Activated T-cell treated with anti-CD3 and anti-CD28 coated beads for 1 hour (primary cell): Measurements from ENCODE around the gene CELF5.
A peak's percentile ranks its signal among the peaks of the same experiment; 100 is the strongest.
"Not testable (repeated sequence)": the region's sequence is repeated elsewhere in the genome, so short reads cannot be mapped to it uniquely, and the experiment has no call there.

Experiments used
- DNase-seq: peaks from one replicate; pipeline ENCODE4 v3.0.0-alpha.2; 2020; ENCODE audit warnings: low read depth

The CELF5 gene

DNA sequence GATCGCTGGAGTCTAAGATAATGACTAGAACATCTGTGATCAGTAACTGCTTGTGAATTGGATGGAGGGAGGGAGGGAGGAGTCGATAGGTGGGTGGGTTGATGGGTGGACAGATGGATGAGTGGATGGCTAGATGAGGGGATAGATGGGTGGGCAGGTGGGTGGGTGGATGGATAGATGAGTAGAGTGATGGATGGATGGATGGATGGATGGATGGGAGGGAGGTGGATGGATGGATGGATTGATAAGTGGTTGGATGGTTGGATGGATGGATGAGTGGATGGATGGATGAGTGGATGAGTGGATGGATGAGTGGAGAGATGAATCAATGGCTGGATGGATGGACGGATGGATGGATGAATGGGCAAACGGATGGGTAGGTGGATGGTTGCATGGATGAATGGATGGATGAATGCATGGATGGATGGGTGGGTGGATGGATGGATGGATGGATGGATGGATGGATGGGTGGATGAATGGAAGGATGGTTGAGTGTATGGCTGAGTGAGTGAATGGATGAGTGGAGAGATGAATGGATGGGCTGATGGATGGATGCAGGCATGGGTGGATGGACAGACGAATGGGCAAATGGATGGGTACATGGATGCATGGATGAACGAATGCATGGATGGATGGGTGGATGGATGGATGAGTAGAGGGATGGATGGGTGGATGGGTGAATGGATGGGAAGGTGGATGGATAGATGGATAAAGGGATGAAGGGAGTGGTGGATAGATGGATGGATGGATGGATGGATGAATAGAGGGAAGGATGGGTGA lies 97.9 kb downstream of the CELF5 start:
- no peak for DNase-seq

DNA sequence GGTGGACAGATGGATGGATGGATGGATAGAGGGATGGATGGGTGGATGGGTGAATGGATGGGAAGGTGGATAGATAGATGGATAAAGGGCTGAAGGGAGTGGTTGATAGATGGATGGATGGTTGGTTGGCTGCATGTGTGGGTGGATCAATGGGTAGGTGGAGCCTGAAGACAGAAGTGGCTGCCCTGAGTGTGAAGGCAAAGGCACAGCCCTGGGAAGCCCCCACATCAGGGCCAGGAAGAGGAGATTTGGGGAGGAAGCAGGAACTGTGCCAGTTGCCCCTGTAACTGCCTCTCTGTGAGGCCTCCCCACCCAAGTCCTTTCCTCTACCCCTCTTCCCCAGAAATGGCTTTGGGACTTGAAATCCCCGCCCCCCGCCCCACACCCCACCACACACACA lies 98.6 kb downstream of the CELF5 start:
- no peak for DNase-seq

DNA sequence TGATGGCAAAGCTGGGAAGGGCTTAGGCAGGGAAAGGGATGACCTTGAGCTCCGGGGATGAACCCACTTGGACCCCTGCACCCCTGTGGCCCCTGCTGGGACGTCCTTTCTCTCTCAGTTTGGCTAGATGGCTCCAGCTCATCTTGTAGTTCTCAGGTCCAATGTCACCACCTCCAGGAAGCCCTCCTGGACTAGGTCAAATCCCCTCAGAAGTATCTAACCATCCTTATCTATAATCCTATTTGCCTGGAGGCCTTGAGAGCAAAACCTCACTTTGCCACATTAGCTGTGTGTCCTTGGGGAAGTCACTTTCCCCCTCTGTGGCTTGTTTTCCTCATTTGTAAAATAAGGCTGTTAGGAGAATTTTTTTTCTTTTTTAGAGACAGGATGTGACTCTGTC lies 99.2 kb downstream of the CELF5 start:
- DNase-seq = no peak

DNA sequence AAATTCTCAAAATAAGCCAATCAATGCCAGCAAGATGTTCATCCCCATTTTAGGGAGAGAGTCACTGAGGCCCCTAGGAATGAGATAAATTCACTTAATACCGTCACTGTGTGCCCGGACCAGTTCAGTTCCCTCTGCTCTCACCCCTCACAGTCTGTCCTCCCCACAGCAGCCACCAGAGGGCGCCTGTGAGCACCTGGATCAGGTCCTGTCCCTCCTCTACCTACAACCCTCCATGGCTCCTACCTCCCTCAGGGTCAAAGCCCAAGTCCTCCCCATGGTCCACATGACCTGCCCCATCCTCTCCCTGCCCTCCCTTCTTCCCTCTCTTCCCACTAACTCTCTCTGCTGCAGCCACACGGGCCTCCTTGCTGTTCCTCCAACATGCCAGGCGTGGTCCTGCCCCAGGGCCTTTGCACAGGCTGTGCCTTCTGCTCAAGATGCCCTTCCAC lies 100.0 kb downstream of the CELF5 start:
- peak; percentile 72 for DNase-seq

DNA sequence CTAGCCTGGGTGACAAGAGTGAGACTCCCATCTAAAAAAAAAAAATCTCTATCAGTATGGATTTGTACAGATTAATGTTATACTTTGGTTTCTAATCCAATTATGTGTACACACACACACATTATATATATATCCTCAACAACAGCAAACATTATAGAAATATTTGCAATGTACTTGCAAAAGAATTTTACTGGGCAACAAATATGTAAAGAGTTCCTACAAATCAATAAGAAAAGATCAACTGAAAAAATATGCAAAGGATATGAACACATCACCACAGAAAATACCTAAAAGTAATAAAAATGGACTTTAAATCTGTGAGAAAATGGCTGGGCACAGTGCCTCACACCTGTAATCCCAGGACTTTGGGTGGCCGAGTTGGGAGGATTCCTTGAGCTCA lies 101.0 kb downstream of the CELF5 start:
- DNase-seq = no peak

DNA sequence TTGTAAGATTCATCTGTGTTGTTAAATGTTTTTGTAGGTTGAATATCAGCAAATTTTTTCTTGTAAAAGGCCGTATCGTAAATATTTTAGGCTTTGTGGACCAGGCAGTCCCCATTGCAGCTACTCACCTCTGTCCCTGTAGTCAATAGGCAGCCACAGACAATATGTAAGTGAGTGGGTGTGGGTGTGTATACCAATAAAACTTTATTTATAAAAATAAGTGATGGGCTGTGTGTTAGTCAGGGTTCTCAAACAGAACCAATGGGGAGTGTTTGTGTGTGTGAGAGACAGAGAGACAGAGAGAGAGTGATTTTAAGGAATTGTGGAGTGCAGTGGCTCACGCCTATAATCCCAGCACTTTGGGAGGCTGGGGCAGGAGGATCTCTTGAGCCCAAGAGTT lies 104.3 kb downstream of the CELF5 start:
- DNase-seq = no peak

DNA sequence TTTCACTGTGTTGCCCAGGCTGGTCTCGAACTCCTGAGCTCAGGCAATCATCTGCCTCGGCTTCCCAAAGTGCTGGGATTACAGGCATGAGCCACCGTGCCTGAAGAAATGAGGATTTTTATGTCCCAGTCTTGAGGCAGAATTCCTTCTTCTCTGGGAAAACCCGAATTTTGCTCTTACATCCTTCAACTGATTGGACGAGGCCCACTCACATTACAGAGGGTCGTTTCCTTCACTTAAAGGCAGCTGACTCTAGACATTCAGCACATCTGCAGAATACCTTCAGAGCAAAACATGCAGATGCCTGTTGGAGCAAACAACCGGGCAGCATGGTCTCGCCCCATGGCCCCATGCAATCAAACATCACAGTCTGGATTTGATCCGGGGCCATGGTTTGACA lies 105.6 kb downstream of the CELF5 start:
- no peak for DNase-seq

DNA sequence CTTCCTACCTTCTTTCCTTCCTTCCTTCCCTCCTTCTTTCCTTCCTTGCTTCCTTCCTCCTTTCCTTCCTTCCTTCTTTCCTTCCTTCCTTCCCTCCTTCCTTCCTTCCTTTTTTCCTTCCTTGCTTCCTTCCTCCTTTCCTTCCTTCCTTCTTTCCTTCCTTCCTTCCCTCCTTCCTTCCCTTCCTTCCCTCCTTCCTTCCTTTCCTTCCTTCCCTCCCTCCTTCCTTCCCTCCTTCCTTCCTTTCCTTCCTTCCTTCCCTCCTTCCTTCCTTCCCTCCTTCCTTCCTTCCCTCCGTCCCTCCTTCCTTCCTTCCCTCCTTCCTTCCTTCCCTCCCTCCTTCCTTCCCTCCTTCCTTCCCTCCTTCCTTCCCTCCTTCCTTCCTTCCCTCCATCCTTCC lies 107.8 kb downstream of the CELF5 start:
- not testable (repeated sequence) for DNase-seq

DNA sequence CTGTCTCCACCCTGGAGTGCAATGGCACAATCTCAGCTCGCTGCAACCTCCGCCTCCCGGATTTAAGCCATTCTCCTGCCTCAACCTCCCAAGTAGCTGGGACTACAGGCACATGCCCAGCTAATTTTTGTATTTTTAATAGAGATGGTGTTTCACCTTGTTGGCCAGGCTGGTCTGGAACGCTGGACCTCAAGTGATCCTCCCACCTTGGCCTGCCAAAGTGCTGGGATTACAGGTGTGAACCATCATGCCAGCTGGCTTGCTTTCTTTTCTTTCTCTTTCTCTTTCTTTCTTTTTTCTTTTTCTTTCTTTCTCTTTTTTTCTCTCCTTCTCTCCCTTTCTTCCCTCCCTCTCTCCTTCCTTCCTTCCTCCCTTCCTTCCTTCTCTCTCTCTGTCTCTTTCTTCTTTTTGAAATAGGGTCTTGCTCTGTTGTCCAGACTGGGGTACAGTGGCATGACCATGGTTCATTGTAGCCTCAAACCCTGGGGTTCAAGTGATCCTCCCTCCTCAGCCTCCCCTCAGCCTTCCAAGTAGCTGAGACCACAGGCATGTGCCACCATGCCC lies 108.6 kb downstream of the CELF5 start:
- no peak for DNase-seq

DNA sequence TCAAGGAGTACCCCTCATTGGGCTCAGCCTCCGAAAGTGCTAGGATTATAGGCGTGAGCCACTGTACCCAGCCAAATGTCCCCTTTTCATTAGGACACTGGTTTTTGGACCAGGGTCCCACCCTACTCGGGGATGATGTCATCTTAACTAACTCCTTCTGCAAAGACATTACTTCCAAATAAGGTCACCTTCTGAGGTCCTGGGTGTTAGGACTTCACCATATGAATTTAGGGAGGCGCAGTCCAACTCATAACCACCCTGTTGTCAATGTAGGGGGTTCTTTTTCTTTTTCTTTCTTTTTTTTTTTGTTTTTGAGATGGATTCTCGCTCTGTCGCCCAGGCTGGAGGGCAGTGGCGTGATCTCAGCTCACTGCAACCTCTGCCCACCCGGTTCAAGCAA lies 109.2 kb downstream of the CELF5 start:
- DNase-seq = no peak

DNA sequence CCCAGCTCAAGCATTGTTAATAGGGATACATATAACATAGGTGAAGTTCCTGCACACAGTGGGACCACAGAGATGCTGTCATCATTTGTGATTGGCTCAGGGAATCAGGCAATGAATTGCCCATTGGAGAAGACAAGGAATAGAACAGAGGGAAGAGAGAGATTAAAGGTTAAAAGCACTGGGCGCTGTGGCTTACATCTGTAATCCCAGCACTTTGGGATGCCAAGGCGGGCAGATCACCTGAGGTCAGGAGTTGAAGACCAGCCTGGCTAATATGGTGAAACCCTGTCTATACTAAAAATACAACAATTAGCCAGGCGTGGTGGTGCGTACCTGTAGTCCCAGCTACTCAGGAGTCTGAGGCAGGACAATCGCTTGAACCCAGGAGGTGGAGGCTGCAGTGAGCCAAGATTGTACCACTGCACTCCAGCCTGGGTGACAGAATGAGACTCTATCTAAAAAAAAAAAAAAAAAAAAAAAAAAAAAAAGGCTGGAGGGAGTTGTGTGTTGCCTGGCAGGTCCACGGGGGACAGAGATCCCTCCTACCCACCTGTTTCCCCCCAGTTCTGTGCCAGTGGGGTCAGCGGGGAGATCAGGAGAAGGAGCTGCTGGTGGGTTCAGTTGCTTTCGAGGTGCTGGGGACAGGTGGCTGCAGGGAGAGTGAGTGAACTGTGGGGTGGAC lies 110.4 kb downstream of the CELF5 start:
- not testable (repeated sequence) for DNase-seq

DNA sequence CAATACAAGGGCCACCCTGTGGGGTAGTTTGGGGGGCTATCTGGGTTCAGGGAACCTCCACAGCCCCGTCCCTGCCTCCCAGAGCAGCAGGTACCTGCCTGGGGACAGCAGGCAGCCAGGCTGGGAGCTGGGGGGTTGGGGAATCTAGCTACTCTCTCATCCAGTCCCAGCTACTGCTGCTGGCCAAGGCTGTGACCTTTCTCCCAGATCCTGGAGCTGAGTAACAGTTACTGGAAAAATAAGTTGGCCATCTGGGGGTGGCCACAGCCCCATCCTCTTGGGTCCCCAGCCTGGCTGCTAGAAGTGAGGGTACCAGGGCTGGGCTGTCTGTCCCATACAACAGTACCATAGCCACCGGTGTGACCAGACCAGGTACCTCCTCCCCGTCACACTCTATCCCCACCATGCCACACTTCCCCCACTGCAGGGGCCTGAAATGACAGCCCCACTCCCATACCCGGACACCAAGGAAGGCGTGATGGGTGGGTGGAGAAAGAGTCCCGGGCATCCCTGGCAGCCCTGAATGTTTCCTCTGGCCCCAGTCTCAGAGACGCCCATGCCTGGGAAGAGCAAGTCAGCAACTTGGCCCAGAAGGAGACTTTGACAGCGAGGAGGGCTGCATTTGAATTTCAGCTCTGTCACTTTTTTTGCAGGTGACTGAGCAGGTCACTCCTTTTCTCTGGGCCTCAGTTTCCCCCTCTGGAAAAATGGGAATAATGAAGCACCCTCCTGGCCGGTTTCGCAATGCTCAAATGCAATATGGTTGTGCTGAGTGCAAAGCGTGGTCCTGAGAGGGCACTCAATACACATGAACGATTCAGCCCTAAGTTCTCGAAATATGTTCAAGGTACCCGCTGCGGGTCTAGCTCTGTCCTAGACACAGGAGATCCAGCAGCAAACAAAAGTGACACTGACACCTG lies 111.2 kb downstream of the CELF5 start:
- no peak for DNase-seq

DNA sequence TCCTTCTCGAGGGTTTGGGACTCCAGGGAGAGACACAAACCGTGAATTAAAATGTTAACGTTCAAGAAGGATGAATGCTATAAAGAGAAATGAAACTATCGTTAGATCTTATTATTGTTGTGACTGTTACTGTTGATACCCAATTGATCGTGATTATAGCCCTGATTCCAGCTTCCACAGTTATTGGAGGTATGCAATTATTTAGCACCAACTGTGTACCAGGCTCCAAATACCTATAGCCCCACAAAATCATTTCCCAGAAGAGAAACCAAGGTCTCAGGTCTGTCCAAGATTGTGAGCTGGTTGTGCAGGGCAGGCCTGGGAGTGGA lies 111.9 kb downstream of the CELF5 start:
- no peak for DNase-seq

DNA sequence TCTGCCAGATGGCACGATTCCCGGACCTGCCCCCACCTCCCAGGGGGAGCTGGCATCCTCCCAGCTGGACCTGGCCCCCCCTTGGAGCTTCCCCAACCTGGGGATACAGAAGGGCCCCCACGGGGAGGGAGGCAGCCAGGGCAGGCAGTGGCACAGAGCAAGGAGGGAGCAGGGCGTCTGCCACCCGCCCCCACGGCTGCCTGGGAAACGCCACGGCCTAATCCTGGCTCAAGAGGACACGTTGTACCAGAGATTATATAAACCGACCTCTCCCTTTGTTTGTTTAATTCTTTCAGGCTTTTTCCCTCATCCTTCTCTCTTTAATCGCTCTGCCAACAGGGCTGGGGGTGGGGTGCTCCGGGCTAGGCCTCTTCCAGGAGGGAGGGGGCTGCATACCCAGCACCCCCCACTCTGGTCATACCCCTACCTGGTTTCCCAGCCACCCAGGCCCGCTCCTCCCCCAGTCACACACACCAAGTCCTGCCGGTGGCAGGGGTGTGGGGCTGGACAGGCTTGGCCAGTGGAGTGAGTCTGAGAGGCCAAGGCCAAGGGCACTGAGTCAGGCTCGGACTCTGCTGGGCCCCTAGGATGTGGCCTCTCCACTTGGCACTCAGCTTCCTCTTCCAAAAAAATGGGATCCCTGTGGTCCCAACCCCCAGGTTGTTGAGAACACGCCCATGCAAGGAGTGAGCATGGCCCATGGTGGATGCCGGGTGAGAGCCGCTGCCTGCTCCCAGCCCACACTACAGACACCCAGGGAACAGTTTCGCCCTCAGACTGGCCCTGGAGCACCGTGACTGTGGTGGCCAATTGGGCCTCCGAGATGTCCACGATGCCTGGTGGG lies 112.4 kb downstream of the CELF5 start:
- DNase-seq = no peak

DNA sequence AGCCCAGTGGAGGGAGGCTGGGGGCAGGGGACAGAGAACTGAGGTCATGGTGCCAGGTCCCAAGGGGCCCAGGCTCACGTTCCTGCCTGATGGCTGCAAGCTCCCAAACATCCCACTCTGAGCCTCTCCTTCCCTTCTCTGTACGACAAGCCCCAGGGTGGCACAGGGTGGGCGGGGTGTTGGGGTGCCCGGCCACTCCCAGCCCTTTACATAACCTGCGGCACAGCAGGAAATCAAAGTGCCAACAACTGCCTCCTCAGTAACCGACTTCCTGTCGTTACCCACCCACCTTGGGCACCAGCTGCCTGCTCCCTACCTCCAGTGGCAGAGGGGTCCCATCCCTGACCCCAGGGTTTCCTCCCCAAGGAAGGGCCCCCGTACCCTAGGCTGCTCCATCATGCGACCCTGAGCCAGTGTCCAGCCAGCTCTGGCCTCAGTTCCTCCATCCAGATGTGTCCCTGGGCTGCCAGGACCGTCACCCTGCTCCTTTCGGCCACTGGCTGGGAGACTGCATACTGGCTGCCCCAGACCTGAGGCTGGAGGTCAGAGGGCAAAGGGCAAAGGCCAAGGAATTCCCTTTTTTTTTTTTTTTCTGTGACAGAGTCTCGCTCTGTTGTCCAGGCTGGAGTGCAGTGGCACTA lies 114.2 kb downstream of the CELF5 start:
- peak; percentile 56 for DNase-seq

DNA sequence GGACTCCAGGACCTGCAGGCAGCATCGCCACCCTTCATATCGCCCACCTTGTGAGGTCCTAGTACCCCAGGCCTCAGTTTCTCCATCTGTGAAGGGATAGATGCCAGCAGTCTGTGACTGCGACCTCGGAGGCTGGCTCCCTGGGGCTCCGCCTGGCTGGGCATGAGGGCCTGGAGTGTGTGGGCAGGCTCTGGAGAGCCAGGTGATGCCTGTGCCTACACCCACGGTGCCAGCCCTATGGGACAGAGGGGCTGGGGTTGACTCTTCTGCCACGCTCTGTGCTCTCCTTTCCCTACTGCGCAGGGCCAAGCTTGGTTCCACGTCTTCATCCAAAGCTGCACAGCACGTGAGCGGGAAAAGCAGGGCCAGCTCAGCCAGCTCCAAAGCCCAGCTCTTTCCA lies 115.9 kb downstream of the CELF5 start:
- no peak for DNase-seq

DNA sequence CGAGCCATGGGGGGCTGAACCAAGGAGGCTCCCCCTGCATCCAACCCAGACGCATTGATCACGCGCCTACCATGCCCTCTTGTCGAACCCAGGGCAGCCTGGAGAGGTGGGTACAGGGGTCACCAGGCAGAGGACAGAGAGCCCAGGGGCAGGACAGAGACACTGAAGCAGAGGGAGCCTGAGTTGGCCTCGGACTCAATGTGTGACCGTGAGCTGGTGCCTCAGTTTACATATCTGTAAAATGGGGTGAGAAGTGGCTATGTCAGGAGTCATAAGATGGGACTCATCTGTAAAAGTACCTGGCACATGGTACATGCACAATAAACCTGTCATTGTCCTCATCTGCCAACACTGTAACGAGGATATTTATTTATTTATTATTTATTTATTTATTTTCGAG lies 117.8 kb downstream of the CELF5 start:
- DNase-seq = no peak

DNA sequence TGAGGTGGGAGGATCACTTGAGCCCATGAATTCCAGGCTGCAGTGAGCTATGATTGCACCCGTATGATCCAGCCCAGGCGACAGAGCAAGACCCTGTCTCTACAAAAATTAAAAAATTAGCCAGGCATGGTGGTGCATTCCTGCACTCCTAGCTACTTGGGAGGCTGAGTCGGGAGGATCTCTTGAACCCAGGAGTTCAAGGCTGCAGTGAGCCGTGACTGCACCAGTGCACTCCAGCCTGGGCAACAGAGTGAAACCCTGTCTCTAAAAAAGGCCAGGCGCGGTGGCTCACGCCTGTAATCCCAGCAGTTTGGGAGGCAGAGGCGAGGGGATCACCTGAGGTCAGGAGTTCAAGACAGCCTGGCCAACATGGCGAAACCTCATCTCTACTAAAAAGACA lies 118.5 kb downstream of the CELF5 start:
- not testable (repeated sequence) for DNase-seq

DNA sequence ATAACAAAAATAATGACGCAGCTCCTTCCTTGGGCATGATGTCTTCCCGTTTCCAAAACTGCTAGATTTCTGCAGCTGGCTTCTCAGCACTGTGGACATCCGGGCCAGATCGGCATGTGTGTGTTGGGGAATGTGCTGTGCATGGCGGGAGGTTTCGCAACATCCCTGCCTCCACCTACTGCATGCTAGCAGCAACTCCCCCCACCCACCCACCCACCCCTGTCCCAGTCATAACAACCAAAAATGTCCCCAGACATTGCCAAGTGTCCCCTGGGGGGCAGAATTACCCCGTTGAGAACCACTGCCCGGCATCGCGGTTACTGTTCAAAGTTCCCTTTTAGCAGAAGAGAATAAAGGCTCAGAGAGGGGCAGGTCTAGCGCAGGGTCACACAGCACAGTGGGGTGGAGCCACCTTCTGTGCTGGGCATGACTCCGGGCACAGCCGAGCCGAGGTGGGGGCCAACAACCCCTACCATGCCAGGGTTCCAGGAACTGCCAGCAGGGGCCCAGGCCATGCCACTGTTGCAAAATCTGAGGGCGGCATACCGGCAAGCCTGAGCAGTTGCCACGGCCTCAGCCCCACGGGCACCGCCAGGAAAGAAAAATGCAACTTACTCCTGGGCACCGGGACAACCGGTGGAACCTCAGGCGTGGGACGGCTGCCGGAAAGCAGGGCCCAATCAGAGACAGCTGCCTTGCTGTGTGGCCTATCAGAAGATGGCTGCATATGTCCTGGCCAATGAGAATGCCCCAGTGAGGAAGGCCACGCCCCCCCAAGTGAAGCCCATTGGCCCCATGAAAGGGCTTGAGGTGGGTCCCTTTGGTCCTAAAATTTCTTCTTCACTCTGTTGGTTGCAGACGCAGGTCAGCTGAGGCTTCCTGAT lies 119.4 kb downstream of the CELF5 start:
- DNase-seq = no peak
